B cell (primary cell): ENCODE results near the gene CDC40. TPM values are rescaled to one million over a fixed set of nuclear protein-coding genes. Genes with fewer than 3 reads are reported as not detected.

Experiments used
- ATAC-seq: fragments of 200-7000 bp; cut with Tn5 transposase; one replicate; pipeline ENCODE4 v1.10.0; 2021; ENCODE audit warnings: low read depth, mild to moderate bottlenecking, moderate number of reproducible peaks, moderate library complexity
- CTCF ChIA-PET: fragments of 350-600 bp; sonication (Branson Sonifier 250); formaldehyde crosslinking; loops from one replicate; lab custom pipeline; 2021; ENCODE audit warnings: antibody characterized with exemption, inconsistent platforms; lab: Charles Lee
- POLR2A ChIA-PET: fragments of 350-600 bp; sonication (Branson Sonifier 250); formaldehyde crosslinking; loops from one replicate; lab custom pipeline; 2021; ENCODE audit warnings: antibody characterized with exemption; lab: Charles Lee
- DNase-seq: peaks from one replicate; pipeline ENCODE4 v3.0.0; 2013
- H2AFZ ChIP-seq: 2 replicates; pipeline ENCODE4 v1.6.1; 2012; ENCODE audit warnings: mild to moderate bottlenecking, low read depth, low read length; ENCODE audit not compliant: insufficient read depth, poor library complexity, severe bottlenecking
- H3K27ac ChIP-seq, 2 donors: 1 replicate in 1 of 2; 2 replicates in 1 of 2; pipeline ENCODE4 v1.5.1; 2012 to 2013; ENCODE audit warnings: low read length in 2 of 2, mild to moderate bottlenecking in 2 of 2, moderate library complexity in 1 of 2
- H3K27me3 ChIP-seq, 4 experiments: fragments of 200-600 bp in 1 of 4; sonication (generic) in 1 of 4; replicated peaks in 1 of 4; 1 replicate in 2 of 4; 2 replicates in 2 of 4; pipeline versions ENCODE4 v1.6.1 to v1.7.0; 2013 to 2016; ENCODE audit warnings: low read length in 3 of 4, mild to moderate bottlenecking in 2 of 4, mixed read lengths in 1 of 4, moderate library complexity in 1 of 4; ENCODE audit not compliant: insufficient read depth in 4 of 4, control insufficient read depth in 3 of 4; ENCODE audit errors: control extremely low read depth in 1 of 4
- H3K36me3 ChIP-seq, 2 experiments: replicated peaks in 1 of 2; 1 replicate in 1 of 2; 2 replicates in 1 of 2; pipeline versions ENCODE4 v1.6.1 to v1.7.1; 2013; ENCODE audit warnings: low read length in 1 of 2; ENCODE audit not compliant: insufficient read depth in 2 of 2, control insufficient read depth in 1 of 2; ENCODE audit errors: control extremely low read depth in 1 of 2, extremely low read depth in 1 of 2
- H3K4me1 ChIP-seq, 2 donors: fragments of 200-600 bp in 1 of 2; sonication (generic) in 1 of 2; 1 replicate in 1 of 2; 2 replicates in 1 of 2; pipeline versions ENCODE4 v1.5.1 to v1.6.1; 2013 to 2017; ENCODE audit warnings: low read length in 2 of 2; ENCODE audit not compliant: control insufficient read depth in 2 of 2, insufficient read depth in 2 of 2
- H3K4me2 ChIP-seq: replicated peaks from 2 replicates; pipeline ENCODE3; 2012; ENCODE audit warnings: mild to moderate bottlenecking, low read depth, low read length; ENCODE audit not compliant: poor library complexity, severe bottlenecking
- H3K4me3 ChIP-seq, 5 experiments: fragments of 200-600 bp in 1 of 5; sonication (generic) in 1 of 5; 1 replicate in 3 of 5; 2 replicates in 2 of 5; pipeline versions ENCODE4 v1.5.1 to v1.7.0; 2011 to 2016; ENCODE audit warnings: low read length in 4 of 5, mild to moderate bottlenecking in 4 of 5, low read depth in 2 of 5, control low read depth in 1 of 5, moderate library complexity in 1 of 5; ENCODE audit not compliant: insufficient read depth in 1 of 5; ENCODE audit errors: control extremely low read depth in 1 of 5, extremely low read depth in 1 of 5
- H3K79me2 ChIP-seq: fragments of 200-600 bp; sonication (generic); one replicate; pipeline ENCODE4 v1.6.0; 2016; ENCODE audit warnings: low read length; ENCODE audit not compliant: control insufficient read depth, insufficient read depth
- H3K9ac ChIP-seq: fragments of 200-600 bp; sonication (generic); 2 replicates; pipeline ENCODE4 v1.6.1; 2017; ENCODE audit warnings: mild to moderate bottlenecking, low read length, moderate library complexity
- H3K9me3 ChIP-seq, 3 donors: one replicate each; pipeline versions ENCODE4 v1.6.1 to v1.7.1; 2013; ENCODE audit warnings: low read length in 2 of 3; ENCODE audit not compliant: control insufficient read depth in 2 of 3, insufficient read depth in 1 of 3; ENCODE audit errors: control extremely low read depth in 1 of 3
- H4K20me1 ChIP-seq: 2 replicates; pipeline ENCODE4 v1.6.0; 2012; ENCODE audit warnings: mild to moderate bottlenecking, low read length; ENCODE audit not compliant: insufficient read depth, control insufficient read depth, poor library complexity, severe bottlenecking
- H3K27ac Mint-ChIP-seq: one replicate; pipeline ENCODE4 v1.8.0; 2021; ENCODE audit warnings: mixed read lengths
- H3K27me3 Mint-ChIP-seq: one replicate; pipeline ENCODE4 v1.8.0; 2021; ENCODE audit warnings: mixed read lengths
- H3K4me1 Mint-ChIP-seq: one replicate; pipeline ENCODE4 v1.8.0; 2021; ENCODE audit warnings: mixed read lengths
- H3K4me3 Mint-ChIP-seq: one replicate; pipeline ENCODE4 v1.8.0; 2021; ENCODE audit warnings: mixed read lengths
- H3K9me3 Mint-ChIP-seq: one replicate; pipeline ENCODE4 v1.8.0; 2022; ENCODE audit warnings: mixed read lengths; ENCODE audit not compliant: insufficient read depth
- EZH2 ChIP-seq: IDR thresholded peaks from 2 replicates; pipeline ENCODE4 v1.6.1; 2012; ENCODE audit warnings: borderline replicate concordance, low read depth, mild to moderate bottlenecking, moderate library complexity, low read length; ENCODE audit not compliant: insufficient read depth, poor library complexity, severe bottlenecking
- WGBS: methylation state at CpG from one replicate; pipeline ENCODE4 v1.1.5; 2013; ENCODE audit warnings: missing lambda C conversion rate; ENCODE audit not compliant: insufficient coverage; 5-methylcytosine and 5-hydroxymethylcytosine counted together
- intact Hi-C: fragments of 100-400 bp; cut with micrococcal nuclease; formaldehyde crosslinking; loops from one replicate; pipeline ENCODE4 v1.10.0; 2022
- polyA plus RNA-seq: library from polyadenylated mRNA; depleted of rRNA; stranded (reverse); fragments of >200 nt; gene quantifications from 2 replicates; pipeline ENCODE4 v1.2.3, GENCODE V29; 2012
- total RNA-seq, 2 donors: library from RNA; stranded (reverse); fragments of 120-200 nt in 1 of 2; gene quantifications; 1 replicate in 1 of 2; 2 replicates in 1 of 2; pipeline versions ENCODE4 v1.2.3 to v1.2.4, GENCODE V29; 2013 to 2022
- TF ChIP-seq, protein P1 (sequence below): fragments of 200-600 bp; IDR thresholded peaks from one replicate; pipeline ENCODE4 v1.8.0; 2022; ENCODE audit warnings: antibody characterized with exemption, mild to moderate bottlenecking

The CDC40 gene
- total and polyA plus RNA-seq, 2 donors (not counting 1 experiment from before 2014, with no cell fraction given): 12.7 to 52.4 TPM

DNA sequence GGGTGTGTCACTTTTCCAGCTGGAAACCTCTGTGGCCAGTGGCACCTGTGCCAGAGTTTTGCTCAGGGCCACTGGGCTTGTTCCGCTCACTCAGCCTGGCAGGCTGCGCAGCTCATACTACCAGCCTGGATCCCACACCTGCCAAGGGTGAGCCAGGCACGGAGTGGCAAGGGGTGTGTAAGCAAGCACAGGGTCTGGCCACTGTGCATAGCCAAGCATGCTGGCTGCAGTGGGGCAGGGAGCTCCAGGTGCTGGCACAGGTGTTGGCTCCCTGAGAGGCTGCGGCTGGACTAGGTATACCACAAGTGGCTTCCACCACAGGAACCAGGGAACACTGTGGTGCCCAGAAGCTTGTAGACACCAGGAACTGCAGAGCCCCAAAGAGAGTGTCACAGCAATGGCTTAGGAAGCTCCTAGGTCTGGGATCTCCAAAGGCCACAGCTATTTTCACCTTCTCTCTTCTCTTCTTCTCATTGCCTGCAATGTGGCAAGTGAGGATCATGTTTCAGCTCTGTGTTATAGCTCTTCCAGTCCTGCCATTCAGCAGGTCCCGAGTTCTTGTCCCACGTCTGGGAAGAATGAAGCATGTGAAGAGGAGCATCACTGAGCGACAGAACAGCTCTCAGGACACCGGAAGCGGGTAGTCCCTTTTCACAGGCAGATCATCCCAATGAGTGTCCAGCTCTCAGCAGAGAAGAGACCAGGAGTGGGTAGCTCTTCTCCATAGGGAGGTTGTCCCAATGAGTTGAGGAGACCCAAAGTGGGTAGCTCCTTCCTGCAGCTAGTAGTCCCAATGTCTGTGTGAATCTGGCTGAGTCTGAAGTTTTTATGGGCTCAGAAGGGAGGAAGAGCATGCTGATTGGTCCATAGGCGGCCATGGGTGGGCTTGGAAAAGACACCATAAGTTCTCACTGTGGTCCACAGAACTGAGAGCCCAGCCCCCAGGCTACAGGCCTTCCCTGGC lies 42.0 kb upstream of the CDC40 start:
- H3K79me2 ChIP-seq: no peaks in the 10 kb centered on the region
- no peak overlapping the region for H2AFZ ChIP-seq
- Mint-ChIP-seq H3K27me3 (peaks cover 7% of the 10 kb centered on the region), H3K9me3 (peaks cover 3% of the 10 kb centered on the region), H3K27ac (no peak overlapping the region), H3K4me3 (no peak overlapping the region), H3K4me1 (no peaks in the 10 kb centered on the region)
- H3K4me3 ChIP-seq: no peak overlapping the region
- ATAC-seq (no peak), DNase-seq (no peak)
- no peak overlapping the region for H3K9ac ChIP-seq
- no peaks in the 10 kb centered on the region for H4K20me1 ChIP-seq
- TF ChIP-seq, protein P1, sequence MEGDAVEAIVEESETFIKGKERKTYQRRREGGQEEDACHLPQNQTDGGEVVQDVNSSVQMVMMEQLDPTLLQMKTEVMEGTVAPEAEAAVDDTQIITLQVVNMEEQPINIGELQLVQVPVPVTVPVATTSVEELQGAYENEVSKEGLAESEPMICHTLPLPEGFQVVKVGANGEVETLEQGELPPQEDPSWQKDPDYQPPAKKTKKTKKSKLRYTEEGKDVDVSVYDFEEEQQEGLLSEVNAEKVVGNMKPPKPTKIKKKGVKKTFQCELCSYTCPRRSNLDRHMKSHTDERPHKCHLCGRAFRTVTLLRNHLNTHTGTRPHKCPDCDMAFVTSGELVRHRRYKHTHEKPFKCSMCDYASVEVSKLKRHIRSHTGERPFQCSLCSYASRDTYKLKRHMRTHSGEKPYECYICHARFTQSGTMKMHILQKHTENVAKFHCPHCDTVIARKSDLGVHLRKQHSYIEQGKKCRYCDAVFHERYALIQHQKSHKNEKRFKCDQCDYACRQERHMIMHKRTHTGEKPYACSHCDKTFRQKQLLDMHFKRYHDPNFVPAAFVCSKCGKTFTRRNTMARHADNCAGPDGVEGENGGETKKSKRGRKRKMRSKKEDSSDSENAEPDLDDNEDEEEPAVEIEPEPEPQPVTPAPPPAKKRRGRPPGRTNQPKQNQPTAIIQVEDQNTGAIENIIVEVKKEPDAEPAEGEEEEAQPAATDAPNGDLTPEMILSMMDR: no peak
- TF ChIP-seq EZH2: no peak
- no peak overlapping the region for H3K4me2 ChIP-seq
- intact Hi-C loops: no loop called here
- ChIA-PET CTCF (no interaction called here), POLR2A (no interaction called here)
- peaks cover 0 to 17% (median 9%) of the 10 kb centered on the region in 3 donors for H3K9me3 ChIP-seq
- H3K4me1 ChIP-seq: no peaks in the 10 kb centered on the region
- H3K36me3 ChIP-seq: no peaks in the 10 kb centered on the region
- H3K27me3 ChIP-seq: peaks cover 0 to 3% (median 0%) of the 10 kb centered on the region in 4 experiments
- H3K27ac ChIP-seq: no peak overlapping the region
- 96% methylated on average over 10 of the region's 10 CpGs for WGBS

DNA sequence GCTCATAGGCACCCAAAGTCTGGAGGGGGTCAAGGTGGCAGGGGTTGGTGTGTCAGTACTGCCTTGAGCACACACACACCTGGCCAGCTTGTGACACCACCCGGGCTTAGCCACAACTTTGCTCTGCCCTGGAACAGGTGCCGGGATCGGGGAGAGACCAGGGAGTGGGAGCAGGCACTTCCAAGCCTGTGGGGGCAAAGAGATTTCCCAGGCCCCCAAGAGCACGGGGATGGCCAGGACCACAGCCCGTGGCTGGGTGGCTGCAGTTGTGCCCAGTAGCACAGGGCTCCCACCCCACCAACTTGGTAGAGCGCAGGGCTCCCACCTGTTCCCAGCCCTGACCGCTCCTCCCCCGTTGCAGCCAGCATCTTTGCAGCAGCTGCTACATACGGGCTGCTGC lies 41.2 kb upstream of the CDC40 start:
- peaks cover 3% of the 10 kb centered on the region for H3K9me3 Mint-ChIP-seq
- peaks cover 7% of the 10 kb centered on the region for H3K27me3 Mint-ChIP-seq
- 93% methylated on average over 9 of the region's 9 CpGs for WGBS
- H3K4me1 Mint-ChIP-seq: no peaks in the 10 kb centered on the region
- Histone ChIP-seq H3K36me3 (no peaks in the 10 kb centered on the region), H3K79me2 (no peaks in the 10 kb centered on the region), H3K4me3 (no peak overlapping the region), H3K4me1 (no peaks in the 10 kb centered on the region), H3K4me2 (no peak overlapping the region), H4K20me1 (no peaks in the 10 kb centered on the region), H3K27ac (no peak overlapping the region), H3K27me3 (peaks cover 0 to 3% (median 0%) of the 10 kb centered on the region in 4 experiments), H3K9ac (no peak overlapping the region), H2AFZ (no peak overlapping the region), H3K9me3 (peaks cover 0 to 17% (median 9%) of the 10 kb centered on the region in 3 donors)
- no peak for DNase-seq
- TF ChIP-seq, protein P1: no peak
- no peak for TF ChIP-seq EZH2
- intact Hi-C loops: no loop called here
- no peak overlapping the region for H3K4me3 Mint-ChIP-seq
- H3K27ac Mint-ChIP-seq: no peak overlapping the region
- ChIA-PET CTCF (no interaction called here), POLR2A (no interaction called here)
- no peak for ATAC-seq
